HEK293 (cell line): ENCODE data around the gene GLRA1.
"Not testable (repeated sequence)": the region's sequence is repeated elsewhere in the genome, so short reads cannot be mapped to it uniquely, and the experiment has no call there.

Experiments
- CTCF ChIA-PET: fragments of 350-600 bp; formaldehyde crosslinking; extraction: SDS; loops from one replicate; lab custom pipeline; 2021; ENCODE audit warnings: antibody characterized with exemption; lab: Yijun Ruan, JAX
- POLR2A ChIA-PET: fragments of 300-600 bp; formaldehyde crosslinking; extraction: SDS; loops from one replicate; lab custom pipeline; 2020; ENCODE audit warnings: antibody characterized with exemption, inconsistent platforms; lab: Yijun Ruan, JAX
- H3K27ac ChIP-seq: fragments of 200-500 bp; sonication (Bioruptor generic); 2 replicates; pipeline ENCODE4 v1.5.1; 2014; ENCODE audit warnings: low read depth, low read length, control low read depth, inconsistent platforms; ENCODE audit errors: extremely low read depth
- H3K36me3 ChIP-seq, 2 experiments: fragments of 200-500 bp in 1 of 2; sonication (Bioruptor generic) in 1 of 2; 1 replicate in 1 of 2; 2 replicates in 1 of 2; pipeline ENCODE4 v1.5.1; 2014 to 2017; ENCODE audit warnings: inconsistent platforms in 2 of 2, low read length in 2 of 2; ENCODE audit not compliant: control insufficient read depth in 2 of 2, insufficient read depth in 1 of 2
- H3K4me1 ChIP-seq: fragments of 200-500 bp; sonication (Bioruptor generic); 2 replicates; pipeline ENCODE4 v1.5.1; 2014; ENCODE audit warnings: mild to moderate bottlenecking, low read length, inconsistent platforms; ENCODE audit not compliant: control insufficient read depth, insufficient read depth
- H3K4me3 ChIP-seq: 2 replicates; pipeline ENCODE4 v1.5.1; 2011; ENCODE audit warnings: low read depth, mild to moderate bottlenecking, control low read depth, low read length, moderate library complexity
- H3K9me3 ChIP-seq: fragments of 200-500 bp; sonication (Bioruptor generic); 2 replicates; pipeline ENCODE4 v1.5.1; 2014; ENCODE audit warnings: low read depth, low read length, inconsistent platforms; ENCODE audit not compliant: control insufficient read depth, insufficient read depth
- KLF9 ChIP-seq: fragments of 450-650 bp; formaldehyde crosslinking; IDR thresholded peaks from 2 replicates; pipeline ENCODE4 v1.5.1; 2016; ENCODE audit warnings: missing biosample characterization, missing genetic modification characterization, low read depth
- SALL2 ChIP-seq: fragments of 450-650 bp; formaldehyde crosslinking; IDR thresholded peaks from 2 replicates; pipeline ENCODE4 v1.5.0; 2017; ENCODE audit warnings: missing biosample characterization, mild to moderate bottlenecking, missing genetic modification characterization, borderline replicate concordance
- SCRT2 ChIP-seq: fragments of 450-650 bp; formaldehyde crosslinking; IDR thresholded peaks from 2 replicates; pipeline ENCODE4 v1.5.1; 2016; ENCODE audit warnings: missing biosample characterization, missing genetic modification characterization
- TSHZ1 ChIP-seq: fragments of 450-650 bp; formaldehyde crosslinking; IDR thresholded peaks from 2 replicates; pipeline ENCODE4 v1.5.1; 2016; ENCODE audit warnings: missing biosample characterization, missing genetic modification characterization, borderline replicate concordance
- ZBTB20 ChIP-seq: fragments of 450-650 bp; formaldehyde crosslinking; IDR thresholded peaks from 2 replicates; pipeline ENCODE4 v1.5.1; 2016; ENCODE audit warnings: missing biosample characterization, missing genetic modification characterization
- ZBTB8A ChIP-seq: fragments of 450-650 bp; formaldehyde crosslinking; IDR thresholded peaks from 2 replicates; pipeline ENCODE4 v1.5.1; 2016; ENCODE audit warnings: missing biosample characterization, missing genetic modification characterization
- ZNF10 ChIP-seq: fragments of 450-650 bp; formaldehyde crosslinking; IDR thresholded peaks from 2 replicates; pipeline ENCODE4 v1.5.1; 2017; ENCODE audit warnings: missing biosample characterization, missing genetic modification characterization
- ZNF140 ChIP-seq: fragments of 450-650 bp; formaldehyde crosslinking; IDR thresholded peaks from 2 replicates; pipeline ENCODE4 v1.5.1; 2016; ENCODE audit warnings: missing biosample characterization, missing genetic modification characterization
- ZNF16 ChIP-seq: fragments of 450-650 bp; formaldehyde crosslinking; IDR thresholded peaks from 2 replicates; pipeline ENCODE4 v1.5.1; 2016; ENCODE audit warnings: low read depth, missing biosample characterization, missing genetic modification characterization
- ZNF76 ChIP-seq: fragments of 450-650 bp; formaldehyde crosslinking; IDR thresholded peaks from 2 replicates; pipeline ENCODE4; 2016; ENCODE audit warnings: low read depth, missing biosample characterization, missing genetic modification characterization, borderline replicate concordance
- ZNF791 ChIP-seq: fragments of 450-650 bp; formaldehyde crosslinking; IDR thresholded peaks from 2 replicates; pipeline ENCODE4 v1.5.1; 2016; ENCODE audit warnings: missing biosample characterization, missing genetic modification characterization
- ZXDB ChIP-seq: fragments of 450-650 bp; formaldehyde crosslinking; IDR thresholded peaks from 2 replicates; pipeline ENCODE4 v1.5.1; 2016; ENCODE audit warnings: missing biosample characterization, missing genetic modification characterization
- TF ChIP-seq, protein P1 (sequence below): fragments of 450-650 bp; IDR thresholded peaks from 2 replicates; pipeline ENCODE4 v1.5.1; 2018; ENCODE audit warnings: missing biosample characterization, mild to moderate bottlenecking, missing genetic modification characterization
- TF ChIP-seq, protein P2 (sequence below): fragments of 450-650 bp; formaldehyde crosslinking; IDR thresholded peaks from 2 replicates; pipeline ENCODE4 v1.5.0; 2017; ENCODE audit warnings: missing biosample characterization, missing genetic modification characterization, borderline replicate concordance

Gene GLRA1

DNA sequence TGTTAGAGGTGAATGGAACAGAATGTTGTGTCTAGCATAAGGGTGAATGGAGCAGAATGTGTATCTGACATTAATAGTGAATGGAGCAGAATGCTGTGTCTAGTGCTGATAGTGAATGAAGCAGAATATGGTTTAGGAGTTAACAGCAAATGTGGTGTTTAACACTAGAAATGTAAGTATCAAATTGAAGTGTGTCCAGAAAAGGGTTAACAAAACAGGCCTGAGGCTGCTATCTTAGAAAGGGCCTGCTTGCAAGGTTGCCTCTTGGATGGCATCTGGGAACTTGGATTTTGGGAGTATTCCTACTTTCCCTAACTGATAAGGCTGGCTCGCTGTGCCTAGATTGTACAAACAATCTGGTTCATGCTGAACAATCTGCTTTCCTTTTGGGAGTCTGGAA lies 76.8 kb downstream of the GLRA1 start (continued):
- TF ChIP-seq ZNF76 (tag by site-specific recombination) (no peak), TSHZ1 (tag by site-specific recombination) (no peak)

- no peaks in the 10 kb centered on the region for H3K4me1 ChIP-seq
- no peak overlapping the region for H3K4me3 ChIP-seq
- CTCF ChIA-PET, result no interaction called here
- POLR2A ChIA-PET, result no interaction called here
- no peak overlapping the region for H3K27ac ChIP-seq
- TF ChIP-seq, protein P1, sequence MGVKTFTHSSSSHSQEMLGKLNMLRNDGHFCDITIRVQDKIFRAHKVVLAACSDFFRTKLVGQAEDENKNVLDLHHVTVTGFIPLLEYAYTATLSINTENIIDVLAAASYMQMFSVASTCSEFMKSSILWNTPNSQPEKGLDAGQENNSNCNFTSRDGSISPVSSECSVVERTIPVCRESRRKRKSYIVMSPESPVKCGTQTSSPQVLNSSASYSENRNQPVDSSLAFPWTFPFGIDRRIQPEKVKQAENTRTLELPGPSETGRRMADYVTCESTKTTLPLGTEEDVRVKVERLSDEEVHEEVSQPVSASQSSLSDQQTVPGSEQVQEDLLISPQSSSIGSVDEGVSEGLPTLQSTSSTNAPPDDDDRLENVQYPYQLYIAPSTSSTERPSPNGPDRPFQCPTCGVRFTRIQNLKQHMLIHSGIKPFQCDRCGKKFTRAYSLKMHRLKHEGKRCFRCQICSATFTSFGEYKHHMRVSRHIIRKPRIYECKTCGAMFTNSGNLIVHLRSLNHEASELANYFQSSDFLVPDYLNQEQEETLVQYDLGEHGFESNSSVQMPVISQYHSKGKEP (tag by site-specific recombination), result no peak
- TF ChIP-seq ZNF140 (tag by site-specific recombination), result no peak
- TF ChIP-seq ZXDB (tag by site-specific recombination), result no peak
- TF ChIP-seq SCRT2 (tag by site-specific recombination), result no peak
- TF ChIP-seq ZNF791, result no peak
- TF ChIP-seq, protein P2, sequence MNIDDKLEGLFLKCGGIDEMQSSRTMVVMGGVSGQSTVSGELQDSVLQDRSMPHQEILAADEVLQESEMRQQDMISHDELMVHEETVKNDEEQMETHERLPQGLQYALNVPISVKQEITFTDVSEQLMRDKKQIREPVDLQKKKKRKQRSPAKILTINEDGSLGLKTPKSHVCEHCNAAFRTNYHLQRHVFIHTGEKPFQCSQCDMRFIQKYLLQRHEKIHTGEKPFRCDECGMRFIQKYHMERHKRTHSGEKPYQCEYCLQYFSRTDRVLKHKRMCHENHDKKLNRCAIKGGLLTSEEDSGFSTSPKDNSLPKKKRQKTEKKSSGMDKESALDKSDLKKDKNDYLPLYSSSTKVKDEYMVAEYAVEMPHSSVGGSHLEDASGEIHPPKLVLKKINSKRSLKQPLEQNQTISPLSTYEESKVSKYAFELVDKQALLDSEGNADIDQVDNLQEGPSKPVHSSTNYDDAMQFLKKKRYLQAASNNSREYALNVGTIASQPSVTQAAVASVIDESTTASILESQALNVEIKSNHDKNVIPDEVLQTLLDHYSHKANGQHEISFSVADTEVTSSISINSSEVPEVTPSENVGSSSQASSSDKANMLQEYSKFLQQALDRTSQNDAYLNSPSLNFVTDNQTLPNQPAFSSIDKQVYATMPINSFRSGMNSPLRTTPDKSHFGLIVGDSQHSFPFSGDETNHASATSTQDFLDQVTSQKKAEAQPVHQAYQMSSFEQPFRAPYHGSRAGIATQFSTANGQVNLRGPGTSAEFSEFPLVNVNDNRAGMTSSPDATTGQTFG (tag by site-specific recombination), result no peak
- TF ChIP-seq ZNF10 (tag by site-specific recombination), result no peak
- TF ChIP-seq ZNF16 (tag by site-specific recombination), result no peak
- no peak for TF ChIP-seq KLF9 (tag by site-specific recombination)
- TF ChIP-seq ZBTB20, result no peak
- TF ChIP-seq SALL2 (tag by site-specific recombination), result no peak
- no peak for TF ChIP-seq ZBTB8A (tag by site-specific recombination)
- H3K36me3 ChIP-seq, result no peaks in the 10 kb centered on the region
- H3K9me3 ChIP-seq, result no peaks in the 10 kb centered on the region
Observed at GRCh38 chr5:151846765-151847164, 77.9 kb downstream of the GLRA1 start.

DNA sequence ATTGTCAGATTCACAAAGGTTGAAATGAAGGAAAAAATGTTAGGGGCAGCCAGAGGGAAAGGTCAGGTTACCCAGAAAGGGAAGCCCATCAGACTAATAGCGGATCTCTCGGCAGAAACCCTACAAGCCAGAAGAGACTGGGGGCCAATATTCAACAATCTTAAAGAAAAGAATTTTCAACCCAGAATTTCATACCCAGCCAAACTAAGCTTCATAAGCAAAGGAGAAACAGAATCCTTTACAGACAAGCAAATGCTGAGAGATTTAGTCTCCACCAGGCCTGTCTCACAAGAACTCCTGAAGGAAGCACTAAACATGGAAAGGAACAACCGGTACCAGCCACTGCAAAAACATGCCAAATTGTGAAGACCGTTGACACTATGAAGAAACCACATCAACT lies 91.8 kb downstream of the GLRA1 start:
- H3K4me3 ChIP-seq, H3K27ac ChIP-seq, CTCF ChIA-PET, H3K36me3 ChIP-seq, H3K4me1 ChIP-seq, H3K9me3 ChIP-seq: not testable (repeated sequence)
- POLR2A ChIA-PET, result interaction anchor here (0.6 kb wide), 1 partner anchor 54 kb away, joined by 3 read pairs; no protein-coding TSS in a partner anchor
